NCI-H524 (cell line): ENCODE measurements around the gene BOD1L1.

Experiments
- DNase-seq, 2 experiments: peaks; one replicate each; lab custom pipeline; 2025; lab: John Stamatoyannopoulos, UW

BOD1L1 gene

DNA sequence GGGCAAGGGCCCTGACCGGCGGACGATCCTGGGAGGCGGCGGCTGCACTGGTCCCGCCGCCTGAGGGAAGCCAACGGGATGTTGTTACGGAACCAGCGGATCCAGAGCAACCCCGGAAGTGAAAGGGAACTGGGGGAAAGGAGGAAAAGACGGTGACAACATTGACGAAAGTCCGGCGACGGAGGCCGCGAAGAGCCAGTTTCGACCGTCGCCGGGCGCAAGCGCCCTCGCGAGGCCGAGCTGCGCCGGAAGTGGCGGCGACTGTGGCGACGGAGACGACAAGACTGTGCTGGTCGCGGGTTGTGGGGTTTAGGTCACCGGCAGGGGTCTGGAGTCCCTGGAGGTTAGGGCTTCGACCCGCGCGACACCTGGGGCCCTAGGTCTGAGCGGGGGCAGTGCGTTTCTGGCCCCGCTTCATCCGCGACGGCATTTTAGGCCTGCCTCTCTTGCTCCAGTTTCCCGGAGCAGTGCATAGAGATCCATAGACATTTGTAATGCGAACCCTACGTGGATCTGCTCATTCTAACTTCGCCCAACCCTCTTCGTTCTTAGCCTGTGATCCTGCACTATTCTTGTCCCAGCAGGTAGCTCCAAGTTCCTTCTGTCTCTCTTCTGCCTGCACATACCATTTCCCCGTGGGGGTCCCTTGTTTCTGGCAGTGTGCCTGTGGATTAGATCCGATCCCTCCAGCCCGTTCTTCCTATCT lies at the start of gene BOD1L1:
Gene BOD1L1, minus strand, starts transcription at position 120 of the 706 bp plus-strand sequence. CDS start 138 bp downstream, outside the sequence.
- DNase-seq = peak; percentile 67 to 88

DNA sequence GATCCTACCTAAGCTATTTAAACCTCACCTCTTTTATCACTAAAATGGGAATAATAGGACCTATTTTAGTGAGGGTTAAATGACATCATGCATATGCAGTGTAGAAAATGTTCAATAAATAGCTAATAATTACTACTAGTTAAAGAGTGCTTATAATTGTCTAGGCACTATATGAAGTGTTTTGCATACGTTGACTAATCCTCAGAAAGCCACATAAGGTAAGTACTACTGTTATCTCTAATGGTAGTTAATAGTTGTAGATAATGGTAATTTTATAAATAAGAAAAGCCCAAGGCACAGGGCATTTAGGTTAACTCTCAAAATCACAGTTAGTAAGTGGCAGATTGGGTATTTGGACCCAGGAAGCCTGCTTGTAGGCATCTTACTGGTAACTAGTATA lies 47.4 kb upstream of the BOD1L1 start:
- DNase-seq = no peak

DNA sequence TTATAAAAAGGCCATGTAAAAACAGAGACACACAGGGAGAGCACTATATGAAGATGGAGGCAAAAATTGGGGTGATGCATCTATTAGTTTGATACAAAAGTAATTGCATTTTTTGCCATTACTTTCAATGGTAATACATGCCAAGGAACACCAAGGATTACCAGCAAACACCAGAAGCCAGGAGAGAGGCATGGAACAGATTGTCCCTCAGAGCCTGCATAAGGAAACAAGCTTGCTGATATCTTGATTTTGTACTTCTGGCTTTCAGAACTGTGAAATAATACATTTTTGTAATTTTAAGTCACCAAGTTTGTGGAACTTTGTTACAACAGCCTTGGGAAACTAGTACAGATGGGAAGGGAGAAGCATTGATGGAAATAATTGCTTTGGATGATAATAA lies 45.6 kb upstream of the BOD1L1 start:
- DNase-seq = no peak

DNA sequence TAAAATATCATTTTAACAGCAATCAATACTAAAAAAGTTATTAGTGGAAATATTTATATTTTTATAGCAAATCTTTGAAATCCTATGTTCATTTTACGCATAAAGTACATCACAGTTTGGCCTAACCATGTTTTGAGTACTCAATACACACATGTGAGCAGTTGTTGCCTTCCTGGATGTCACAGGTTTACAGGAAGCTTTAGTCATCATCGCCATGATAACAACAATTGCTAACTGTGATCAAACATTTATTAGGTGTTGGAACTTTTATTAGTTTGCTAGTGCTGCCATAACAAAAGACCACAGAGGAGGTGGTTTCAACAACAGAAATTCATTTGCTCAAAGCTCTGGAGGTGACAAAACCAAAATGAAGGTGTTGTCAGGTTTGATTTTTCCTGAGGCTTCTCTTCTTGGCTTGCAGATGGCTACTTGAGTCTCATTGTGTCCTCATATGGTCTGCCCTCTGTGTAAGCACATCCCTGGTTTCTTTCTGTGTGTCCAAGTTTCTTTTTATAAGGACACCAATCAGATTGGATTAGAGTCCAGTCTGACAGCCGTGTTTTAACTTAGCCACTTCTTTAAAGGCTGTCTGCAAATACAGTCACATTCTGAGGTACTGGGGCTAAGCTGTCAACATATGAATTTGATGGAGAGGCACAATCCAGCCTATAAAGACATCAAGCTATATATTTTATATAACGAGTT lies 43.1 kb upstream of the BOD1L1 start:
- no peak for DNase-seq

DNA sequence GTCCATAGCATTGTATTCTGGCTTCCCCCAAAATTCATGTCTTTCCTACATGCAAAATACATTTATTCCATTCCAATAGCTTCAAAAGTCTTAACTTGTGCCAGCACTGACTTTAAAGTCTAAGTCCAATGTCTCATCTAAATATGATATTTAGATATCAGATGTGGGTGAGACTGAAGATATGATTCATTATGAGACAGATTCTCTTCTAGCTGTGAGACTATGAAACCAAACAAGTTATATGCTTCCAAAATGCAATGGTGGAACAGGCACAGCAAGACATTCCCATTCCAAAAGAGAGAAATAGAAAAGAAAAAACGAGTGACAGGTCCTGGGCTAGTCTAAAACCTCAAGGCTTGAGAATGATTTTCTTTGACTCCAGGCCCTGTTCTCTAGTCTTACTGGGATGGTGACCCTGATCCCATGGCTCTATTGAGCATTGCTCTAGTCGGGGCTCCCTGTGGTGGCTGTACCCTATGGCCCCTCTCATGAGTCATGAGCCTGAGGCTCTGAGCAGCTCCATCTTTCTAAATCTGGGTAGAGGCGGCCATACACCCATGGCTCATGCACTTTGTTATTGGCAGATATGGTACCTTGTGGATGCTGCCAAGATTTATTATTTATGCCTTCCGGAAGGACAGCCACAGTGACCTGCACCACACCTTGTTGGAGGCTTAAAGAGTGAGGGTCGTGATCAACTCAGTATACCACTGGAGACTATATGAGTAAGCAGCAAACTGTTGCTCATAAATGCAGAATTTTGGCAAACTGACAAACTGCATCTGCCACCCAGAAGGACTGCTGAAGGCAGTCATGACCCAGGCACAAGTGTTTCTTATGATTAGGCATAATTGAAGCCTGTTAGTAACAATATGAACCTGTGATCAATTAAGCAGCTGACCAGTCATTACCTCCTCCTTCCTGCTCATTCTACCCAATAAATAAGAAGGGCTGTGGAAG lies 38.5 kb upstream of the BOD1L1 start:
- no peak for DNase-seq

DNA sequence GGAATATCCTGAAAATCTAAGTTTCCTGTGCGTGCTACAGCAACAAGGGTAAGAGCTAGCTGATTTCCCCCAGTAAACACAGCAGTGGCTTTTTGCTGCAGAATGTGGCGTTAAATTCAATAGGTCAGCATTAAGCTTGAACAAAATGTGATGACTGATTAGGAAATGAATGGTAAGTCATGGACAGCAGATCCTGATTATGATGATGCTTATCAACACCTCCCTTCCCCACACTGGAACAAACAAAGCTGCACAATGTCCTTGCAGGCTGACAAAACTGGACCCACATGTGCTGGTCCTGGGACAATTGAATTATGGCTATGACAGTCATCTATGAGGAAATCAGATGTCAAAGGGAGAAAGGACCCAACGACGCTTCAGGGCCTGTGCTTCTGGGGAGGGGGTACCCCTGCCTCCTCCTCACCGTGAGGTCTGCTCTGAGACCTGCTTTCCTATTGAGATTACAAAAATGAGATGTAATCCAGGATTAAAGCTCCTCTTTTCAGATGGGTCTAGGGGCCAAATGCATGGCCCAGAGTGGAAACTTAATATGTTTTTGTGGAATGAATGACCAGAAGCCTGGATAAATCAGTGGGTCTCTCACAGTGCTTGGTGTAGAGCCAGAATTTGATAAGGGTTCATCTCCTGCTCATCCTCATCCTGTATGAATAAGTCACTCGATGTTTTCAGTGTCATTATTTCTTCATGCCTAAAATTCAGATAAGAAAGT lies 32.0 kb upstream of the BOD1L1 start:
- DNase-seq = no peak

DNA sequence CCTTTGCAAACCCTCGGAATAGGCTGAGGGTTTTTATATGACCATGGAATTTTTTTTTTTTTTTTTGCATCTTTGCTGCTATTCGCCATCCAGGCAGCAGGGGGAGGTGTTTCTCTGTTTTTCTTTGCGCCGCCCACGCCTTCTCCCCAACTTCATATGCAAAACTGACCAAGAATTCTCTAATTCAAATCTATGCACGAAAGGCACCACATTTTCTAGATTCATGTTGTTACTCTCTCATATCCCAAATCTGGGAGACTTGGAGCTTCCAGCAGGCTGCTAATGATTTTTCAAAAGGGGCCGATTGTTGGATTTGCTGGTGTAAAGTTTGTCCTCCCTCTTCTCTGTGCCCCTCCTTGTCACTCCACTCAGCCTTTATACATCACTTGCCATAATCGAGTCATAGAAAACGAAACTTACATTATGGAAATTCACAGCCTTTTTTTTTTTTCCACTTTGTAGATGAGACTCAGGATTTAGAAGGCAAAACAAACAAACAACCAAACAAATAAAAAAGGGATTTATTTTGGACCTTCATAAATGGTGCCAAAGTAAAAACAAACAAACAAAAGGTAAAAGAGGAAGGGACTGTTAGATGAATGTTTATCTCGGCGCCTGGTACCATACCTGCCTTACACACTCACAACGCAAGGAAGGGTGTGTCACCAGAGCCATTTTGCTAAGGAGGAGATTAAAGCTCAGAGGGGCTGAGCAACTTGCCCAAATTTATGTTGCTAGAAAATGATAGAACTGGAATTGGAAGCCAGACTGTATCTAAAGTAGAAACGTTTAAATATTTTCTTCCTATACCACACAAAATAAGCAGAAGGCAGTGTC lies 29.3 kb upstream of the BOD1L1 start:
- DNase-seq = peak; percentile 22 to 35

DNA sequence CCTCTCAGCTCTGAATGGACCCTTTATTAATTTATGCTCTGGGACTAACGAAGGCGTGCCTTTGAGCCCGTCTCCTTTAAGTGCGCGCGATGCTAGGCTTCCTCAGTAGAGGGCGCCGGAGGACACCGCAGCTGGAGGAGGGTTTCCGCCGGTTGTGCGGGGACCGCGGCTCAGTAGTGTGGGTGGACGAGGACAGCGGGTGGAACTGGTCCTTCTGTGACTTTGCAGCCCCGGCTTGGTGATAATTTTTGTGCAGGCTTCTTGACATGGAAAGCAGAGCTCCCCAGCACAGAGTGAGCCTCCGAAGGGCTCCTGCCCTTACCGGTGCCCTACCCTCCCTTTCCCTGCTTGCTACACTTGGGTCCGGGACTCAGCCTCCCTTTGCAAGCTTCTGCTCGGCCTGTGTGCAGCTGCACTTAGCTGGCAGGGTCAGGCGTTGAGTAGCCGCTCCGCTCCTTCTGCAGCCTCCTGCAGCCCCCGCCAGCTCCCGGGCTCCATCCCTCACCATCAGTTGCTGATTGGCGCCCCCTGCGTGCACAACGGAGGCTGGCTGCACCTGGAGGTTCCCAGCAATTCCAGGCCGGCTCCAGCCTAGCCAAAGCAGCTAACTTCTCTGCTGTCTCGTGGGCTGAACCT lies 26.8 kb upstream of the BOD1L1 start:
- DNase-seq = peak; percentile 58 to 75

DNA sequence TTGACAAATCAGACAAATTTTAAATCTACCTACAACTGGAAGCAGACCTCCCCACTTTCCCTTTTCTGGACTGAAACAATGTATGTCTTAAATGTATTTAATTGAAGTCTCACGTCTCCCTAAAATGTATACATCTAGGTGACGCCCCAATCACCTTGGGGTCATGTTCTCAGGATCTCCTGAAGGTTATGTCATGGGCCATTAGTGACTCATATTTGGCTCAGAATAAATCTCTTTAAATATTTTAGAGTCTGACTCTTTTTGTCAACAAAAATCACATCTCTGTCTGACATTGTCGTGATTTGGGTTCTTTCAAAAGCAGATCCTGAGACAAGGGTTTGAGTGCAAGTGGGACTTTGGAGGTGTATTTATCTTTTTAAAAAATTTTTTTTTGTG lies 26.2 kb upstream of the BOD1L1 start:
- no peak for DNase-seq

DNA sequence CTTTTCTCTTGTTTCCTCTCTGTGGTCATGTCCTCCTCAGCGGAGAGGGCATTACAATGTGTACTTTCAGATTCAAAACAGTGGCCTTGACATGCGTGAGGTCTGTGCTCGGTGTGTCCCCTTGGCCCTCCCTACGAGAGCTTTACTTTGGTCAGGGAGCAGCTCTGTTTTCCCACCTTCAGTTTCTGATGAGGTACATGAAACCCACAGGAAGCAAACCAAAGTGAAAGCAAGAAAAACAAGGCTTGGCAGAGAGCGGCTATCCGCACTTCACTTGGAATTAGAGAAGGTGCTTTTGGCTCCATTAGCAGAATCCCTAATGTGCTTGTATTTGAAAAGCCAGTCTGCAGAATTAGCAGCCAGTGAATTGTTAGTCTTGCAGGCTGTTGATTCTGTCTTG lies 19.5 kb upstream of the BOD1L1 start:
- no peak for DNase-seq

DNA sequence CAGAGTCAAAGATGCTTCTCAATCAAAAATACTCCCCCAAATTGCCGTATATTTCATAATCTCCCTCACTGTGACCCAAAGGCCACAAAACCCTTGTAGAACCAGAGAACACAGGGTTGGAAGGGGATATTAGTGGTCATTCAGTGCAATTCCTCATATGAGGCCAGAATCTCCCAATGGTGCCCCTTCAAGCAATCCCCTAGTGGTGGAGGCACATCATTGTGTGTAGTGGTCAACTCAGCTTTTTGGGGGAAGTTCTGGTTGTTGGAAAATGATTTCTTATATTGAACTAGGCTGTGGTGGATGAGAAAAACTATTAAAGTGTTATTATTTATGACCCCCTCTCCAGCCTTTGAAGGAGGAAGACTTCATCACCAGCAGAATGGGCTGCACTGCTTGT lies 17.6 kb upstream of the BOD1L1 start:
- no peak for DNase-seq

DNA sequence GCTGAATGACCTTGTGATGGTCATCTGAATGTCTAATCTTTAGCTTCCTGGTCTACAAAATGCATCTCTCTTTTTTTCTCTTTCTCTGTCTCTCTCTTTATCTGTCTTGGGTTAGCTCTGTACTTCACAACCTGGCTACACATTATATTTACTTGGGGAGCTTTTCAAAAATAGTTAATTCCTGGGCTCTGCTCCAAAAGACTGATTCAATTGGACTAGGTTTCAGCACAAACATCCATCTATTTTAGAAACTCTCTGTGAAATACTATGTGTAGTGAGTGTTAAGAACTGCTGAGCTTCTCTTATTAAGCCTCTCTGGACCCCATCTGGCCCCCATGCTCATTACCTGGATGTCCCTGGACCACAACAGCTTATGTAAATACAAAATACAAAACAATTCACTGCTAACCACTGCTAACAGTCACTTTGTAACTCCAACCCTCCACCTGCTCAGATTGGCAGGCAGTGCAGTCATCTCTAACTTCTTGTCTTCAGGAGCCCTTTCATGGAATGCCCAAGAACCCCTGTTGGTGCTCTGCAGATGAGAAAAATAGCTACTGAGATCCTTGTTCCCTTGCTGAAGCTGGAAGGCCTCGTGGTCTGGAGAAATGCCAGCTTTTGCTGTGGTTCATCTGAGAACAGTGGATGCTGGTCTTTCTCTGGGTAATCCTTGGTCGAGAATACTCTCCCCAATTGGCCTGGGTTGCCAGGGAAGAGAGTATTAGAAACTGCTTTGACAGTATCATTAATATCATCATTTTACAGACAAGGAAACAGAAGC lies 14.8 kb upstream of the BOD1L1 start:
- DNase-seq = no peak

DNA sequence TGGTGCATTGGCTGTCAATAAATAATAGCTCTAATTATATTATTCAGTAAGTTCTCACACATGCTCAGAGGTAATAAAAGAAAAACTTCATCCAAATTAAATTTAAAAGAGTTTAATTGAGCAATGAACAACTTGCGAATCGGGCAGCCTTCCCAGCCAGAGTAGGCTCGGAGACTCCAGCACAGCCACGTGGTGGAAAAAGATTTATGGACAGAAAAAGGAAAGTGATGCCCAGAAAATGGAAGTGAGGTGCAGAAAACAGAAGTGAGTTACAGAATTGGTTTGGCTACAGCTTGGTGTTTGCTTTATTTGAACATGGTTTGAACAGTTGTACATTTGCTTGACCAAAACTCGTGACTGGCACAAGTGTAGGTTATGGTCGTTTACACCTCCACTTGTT lies 13.6 kb upstream of the BOD1L1 start:
- DNase-seq = no peak

DNA sequence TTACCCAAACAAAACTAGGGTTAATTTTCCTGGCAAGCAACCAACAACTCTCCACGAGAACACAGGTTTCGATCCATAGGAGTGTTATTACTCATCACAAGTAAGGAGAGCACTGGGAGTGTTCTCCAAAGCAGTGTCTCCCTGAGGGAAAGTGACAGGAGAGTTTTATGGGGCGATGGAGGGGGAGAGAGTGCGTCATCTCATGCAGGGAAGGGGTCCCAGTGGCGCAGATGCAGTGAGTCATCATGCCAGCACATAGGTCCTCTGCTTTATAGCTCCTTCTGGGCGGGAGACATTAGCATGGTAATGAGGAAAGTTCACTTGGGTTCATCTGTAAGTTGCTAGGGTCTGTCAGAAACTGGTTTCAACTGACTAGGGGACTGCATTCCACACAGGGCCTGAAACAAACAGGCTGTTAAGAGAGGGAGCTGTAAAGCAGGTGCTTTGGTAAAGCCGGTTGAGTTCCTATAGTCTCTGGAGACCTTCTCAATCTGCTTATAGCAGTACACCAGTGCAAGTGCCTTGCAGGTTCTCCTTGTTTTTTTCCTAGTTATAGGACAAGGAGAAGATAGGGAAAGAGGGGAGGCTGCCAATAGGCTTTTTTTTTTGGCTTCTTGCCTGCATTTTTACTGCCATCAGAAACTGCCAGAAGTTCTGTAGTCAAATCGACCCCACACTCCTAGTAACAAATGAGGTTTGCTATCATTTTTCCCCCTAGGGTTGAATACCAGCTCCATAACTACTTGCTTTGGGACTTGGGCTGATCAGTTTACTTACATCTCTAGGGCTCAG lies 12.8 kb upstream of the BOD1L1 start:
- DNase-seq = no peak

DNA sequence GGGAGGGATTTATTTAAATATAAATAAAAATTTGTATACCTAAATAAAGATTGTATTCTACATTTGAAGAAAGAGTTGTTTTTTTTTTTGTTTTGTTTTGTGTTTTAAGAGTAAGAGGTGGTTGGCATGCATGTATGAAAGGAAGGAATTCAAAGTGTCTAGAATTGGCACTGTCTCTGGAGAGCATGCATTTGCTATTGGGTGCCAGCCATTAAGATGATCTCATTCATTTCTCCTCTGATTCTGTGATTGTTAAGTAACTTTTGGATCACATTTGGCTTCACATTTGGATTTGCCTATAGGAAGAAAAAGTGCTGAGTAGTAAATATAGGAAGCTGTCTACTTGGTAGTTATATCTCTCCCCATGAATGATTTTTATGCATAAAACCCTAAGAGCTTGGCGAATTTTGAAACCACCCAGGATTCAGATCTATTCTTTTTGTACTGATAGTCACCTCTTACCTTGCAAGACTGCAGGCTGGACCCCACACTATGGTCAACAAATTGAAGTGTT lies 7.8 kb upstream of the BOD1L1 start:
- DNase-seq = no peak

DNA sequence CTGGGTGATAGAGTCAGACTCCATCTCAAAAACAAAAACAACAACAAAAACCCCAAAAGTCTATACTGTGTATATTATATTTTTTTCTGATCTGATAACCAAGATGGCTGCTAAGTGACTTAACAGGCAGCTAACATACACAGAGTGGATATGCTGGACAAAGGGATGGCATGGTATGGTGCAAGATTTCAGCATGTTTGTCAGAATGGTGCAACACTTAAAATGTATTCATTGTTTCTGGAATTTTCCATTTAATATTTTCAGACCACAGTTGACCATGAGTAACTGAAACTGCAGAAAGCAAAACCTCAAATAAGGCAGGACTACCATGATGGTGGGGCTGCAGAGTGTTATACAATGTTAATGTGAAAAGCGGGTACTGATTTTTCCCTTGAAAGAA lies 6.1 kb upstream of the BOD1L1 start:
- DNase-seq = no peak

DNA sequence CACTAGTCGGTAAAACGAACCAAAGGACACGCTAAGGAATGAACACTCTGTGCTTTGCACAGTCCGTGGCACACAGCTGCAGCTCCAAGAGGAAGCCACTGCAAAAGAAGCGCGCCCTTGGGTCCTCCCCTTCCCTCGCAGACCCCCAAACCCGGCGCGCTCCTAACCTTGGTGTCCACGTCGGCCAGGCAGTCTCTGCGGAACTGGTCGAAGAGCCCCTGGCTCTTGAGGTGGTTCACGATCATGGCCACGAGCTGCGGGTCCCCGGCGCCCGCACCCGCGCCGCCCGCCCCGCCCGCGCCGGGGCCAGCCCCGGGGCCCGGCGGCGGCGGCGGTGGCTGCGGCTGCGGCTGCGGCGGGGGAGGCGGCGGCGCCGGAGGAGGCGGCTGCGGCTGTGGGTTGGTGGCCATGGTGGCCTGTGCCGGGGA lies 333 bp downstream of the BOD1L1 start:
- no peak for DNase-seq

DNA sequence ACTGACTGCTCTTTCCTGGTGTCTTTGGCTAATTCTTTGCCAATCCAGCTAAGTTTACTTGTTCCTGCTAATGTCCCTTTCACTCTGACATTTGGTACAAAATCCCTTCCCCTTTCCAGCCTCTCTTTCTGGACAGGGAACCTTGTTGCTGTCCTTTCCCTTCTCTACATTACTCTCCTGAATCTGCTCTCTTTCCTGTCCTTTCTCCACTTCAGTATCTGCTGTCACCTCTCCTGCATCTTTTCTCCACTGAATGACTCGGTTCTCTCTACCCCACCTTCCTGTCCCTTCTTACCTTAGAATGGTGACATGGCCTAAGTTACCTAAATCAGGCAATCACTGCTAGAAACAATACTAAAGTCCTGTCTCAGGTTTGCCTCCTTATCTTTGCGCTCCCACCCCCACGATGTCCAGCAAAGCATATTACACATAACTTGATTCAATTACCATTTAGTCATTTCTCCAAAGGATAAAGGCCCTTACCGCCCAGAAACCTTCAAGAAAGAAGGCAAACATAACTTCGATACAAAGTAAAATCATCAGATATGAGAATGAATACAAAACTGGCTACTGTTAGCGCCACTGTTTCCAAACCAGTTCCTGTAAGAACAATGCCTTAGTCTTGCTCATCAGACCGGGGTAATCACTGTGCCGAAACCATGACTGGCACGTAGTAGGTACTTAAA lies 890 bp downstream of the BOD1L1 start:
- DNase-seq = no peak
